Smooth muscle cell (in vitro differentiated cells): ENCODE results near the gene NLRC3. TPM values are rescaled to one million over a fixed set of nuclear protein-coding genes. Genes with fewer than 3 reads are reported as not detected.
"Not testable (repeated sequence)": the region's sequence is repeated elsewhere in the genome, so short reads cannot be mapped to it uniquely, and the experiment has no call there.

ENCODE experiments used
- DNase-seq: peaks from one replicate; lab custom pipeline; 2025; ENCODE audit not compliant: unreplicated experiment; lab: John Stamatoyannopoulos, UW
- H2AFZ ChIP-seq: fragments of 200-600 bp; sonication (generic); 2 replicates; pipeline ENCODE4 v1.6.0; 2016; ENCODE audit warnings: antibody characterized with exemption, low read depth, mild to moderate bottlenecking
- H3F3A ChIP-seq: fragments of 200-600 bp; sonication (generic); 2 replicates; pipeline ENCODE4 v1.6.0; 2017; ENCODE audit warnings: antibody characterized with exemption, low read depth
- H3K27ac ChIP-seq: fragments of 200-600 bp; sonication (generic); 2 replicates; pipeline ENCODE4 v1.5.1; 2016; ENCODE audit warnings: low read depth, mild to moderate bottlenecking
- H3K27me3 ChIP-seq: fragments of 200-600 bp; sonication (generic); 2 replicates; pipeline ENCODE4 v1.6.1; 2016; ENCODE audit warnings: low read depth, mild to moderate bottlenecking
- H3K36me3 ChIP-seq: fragments of 200-600 bp; sonication (generic); 2 replicates; pipeline ENCODE4 v1.5.1; 2016; ENCODE audit warnings: low read depth
- H3K4me1 ChIP-seq: fragments of 200-600 bp; sonication (generic); 2 replicates; pipeline ENCODE4 v1.5.1; 2016; ENCODE audit warnings: low read depth
- H3K4me2 ChIP-seq: fragments of 200-600 bp; sonication (generic); 2 replicates; pipeline ENCODE4 v1.6.0; 2016; ENCODE audit warnings: mild to moderate bottlenecking
- H3K4me3 ChIP-seq: fragments of 200-600 bp; sonication (generic); 2 replicates; pipeline ENCODE4 v1.5.1; 2016; ENCODE audit warnings: mild to moderate bottlenecking
- H3K79me2 ChIP-seq: fragments of 200-600 bp; sonication (generic); 2 replicates; pipeline ENCODE4 v1.6.0; 2016; ENCODE audit warnings: low read depth, mild to moderate bottlenecking
- H3K9ac ChIP-seq: fragments of 200-600 bp; sonication (generic); 2 replicates; pipeline ENCODE4 v1.6.0; 2016; ENCODE audit warnings: low read depth
- H3K9me3 ChIP-seq: fragments of 200-600 bp; sonication (generic); replicated peaks from 2 replicates; pipeline ENCODE4 v1.5.1; 2016; ENCODE audit warnings: low read depth
- H4K20me1 ChIP-seq: fragments of 200-600 bp; sonication (generic); 2 replicates; pipeline ENCODE4 v1.6.0; 2016; ENCODE audit warnings: low read depth
- CTCF ChIP-seq: fragments of 200-600 bp; sonication (generic); IDR thresholded peaks from 2 replicates; pipeline ENCODE4 v1.5.1; 2017; ENCODE audit warnings: borderline replicate concordance, mild to moderate bottlenecking, antibody characterized with exemption; ENCODE audit not compliant: insufficient read depth, poor library complexity, severe bottlenecking
- WGBS: methylation state at CpG from one replicate; pipeline ENCODE4 v1.1.7; 2016; ENCODE audit warnings: low lambda C conversion rate; 5-methylcytosine and 5-hydroxymethylcytosine counted together
- polyA plus RNA-seq: library from polyadenylated mRNA; unstranded; fragments of >200 nt; fragmentation: Nextera tagmentation; extraction: Ambion mirVana; gene quantifications from 2 replicates; pipeline ENCODE4 v1.2.1, GENCODE V29; 2016
- total RNA-seq: library from RNA; depleted of rRNA; stranded (reverse); fragments of >200 nt; gene quantifications from 2 replicates; pipeline ENCODE4 v1.2.3, GENCODE V29; 2014

NLRC3 gene
- total and polyA plus RNA-seq, 2 experiments from 2014 or later = 0.02 TPM; not detected in 1

- H3K4me3 ChIP-seq = no peak overlapping the region
- no peaks in the 10 kb centered on the region for H3K79me2 ChIP-seq
- 85% methylated on average over 13 of the region's 13 CpGs for WGBS
- no peak overlapping the region for H3K27ac ChIP-seq
- no peak overlapping the region for H3K9ac ChIP-seq
- no peaks in the 10 kb centered on the region for H3F3A ChIP-seq
- H3K36me3 ChIP-seq = no peaks in the 10 kb centered on the region
- no peak overlapping the region for H2AFZ ChIP-seq
- no peak overlapping the region for H3K4me2 ChIP-seq
- DNase-seq = no peak
- no peaks in the 10 kb centered on the region for H4K20me1 ChIP-seq
- H3K4me1 ChIP-seq = no peaks in the 10 kb centered on the region
- no peak for TF ChIP-seq CTCF
- H3K9me3 ChIP-seq = no peaks in the 10 kb centered on the region
- no peaks in the 10 kb centered on the region for H3K27me3 ChIP-seq
Measured at GRCh38 chr16:3509470-3509928, 67.7 kb downstream of the NLRC3 start.

GRCh38 chr16:3508736-3509135, 68.5 kb downstream of the NLRC3 start:
- Histone ChIP-seq H4K20me1 (no peaks in the 10 kb centered on the region), H3K4me2 (no peak overlapping the region), H2AFZ (no peak overlapping the region), H3K9me3 (no peaks in the 10 kb centered on the region), H3K27ac (no peak overlapping the region), H3K36me3 (no peaks in the 10 kb centered on the region), H3K27me3 (no peaks in the 10 kb centered on the region), H3K79me2 (no peaks in the 10 kb centered on the region), H3F3A (no peaks in the 10 kb centered on the region), H3K9ac (no peak overlapping the region), H3K4me3 (no peak overlapping the region), H3K4me1 (no peaks in the 10 kb centered on the region)
- DNase-seq = no peak
- 90% methylated on average over 7 of the region's 7 CpGs for WGBS
- TF ChIP-seq CTCF = no peak

- Histone ChIP-seq H3K4me3 (no peak overlapping the region), H2AFZ (no peak overlapping the region), H4K20me1 (no peaks in the 10 kb centered on the region), H3K27ac (no peak overlapping the region), H3F3A (no peaks in the 10 kb centered on the region), H3K4me2 (no peak overlapping the region), H3K79me2 (peaks cover 9% of the 10 kb centered on the region), H3K4me1 (peaks cover 7% of the 10 kb centered on the region), H3K9me3 (no peaks in the 10 kb centered on the region), H3K9ac (no peak overlapping the region), H3K36me3 (no peaks in the 10 kb centered on the region), H3K27me3 (no peaks in the 10 kb centered on the region)
- WGBS = 89% methylated on average over 6 of the region's 6 CpGs
- no peak for TF ChIP-seq CTCF
- no peak for DNase-seq
Measured at GRCh38 chr16:3503523-3503922, 73.7 kb downstream of the NLRC3 start.

- no peak overlapping the region for H3K27ac ChIP-seq
- peak overlapping the region; percentile 86 for H3K4me3 ChIP-seq
- TF ChIP-seq CTCF = no peak
- H4K20me1 ChIP-seq = no peaks in the 10 kb centered on the region
- no peak for DNase-seq
- no peak overlapping the region for H2AFZ ChIP-seq
- no peaks in the 10 kb centered on the region for H3K27me3 ChIP-seq
- no peaks in the 10 kb centered on the region for H3K36me3 ChIP-seq
- H3K4me1 ChIP-seq = peaks cover 7% of the 10 kb centered on the region
- H3K9me3 ChIP-seq = no peaks in the 10 kb centered on the region
- no peak overlapping the region for H3K9ac ChIP-seq
- peaks cover 9% of the 10 kb centered on the region for H3K79me2 ChIP-seq
- peak overlapping the region; percentile 86 for H3K4me2 ChIP-seq
- no peaks in the 10 kb centered on the region for H3F3A ChIP-seq
- WGBS = 83% methylated on average over 22 of the region's 22 CpGs
Measured at GRCh38 chr16:3501783-3502400, 75.3 kb downstream of the NLRC3 start.

- not testable (repeated sequence) for H3F3A ChIP-seq, H4K20me1 ChIP-seq, H3K9me3 ChIP-seq, H3K27me3 ChIP-seq, H3K36me3 ChIP-seq, H3K4me1 ChIP-seq, DNase-seq, H3K79me2 ChIP-seq
- Histone ChIP-seq H3K4me3 (peak overlapping the region; percentile 86), H3K9ac (peak overlapping the region; percentile 77), H2AFZ (peak overlapping the region; percentile 87), H3K27ac (peak overlapping the region; percentile 80), H3K4me2 (peak overlapping the region; percentile 86)
- WGBS = 26% methylated on average over 24 of the region's 24 CpGs
Measured at GRCh38 chr16:3501412-3501761, 75.8 kb downstream of the NLRC3 start.
